Ascending aorta (tissue), 2 donors: ENCODE data around the gene GLRX. TPM values are rescaled to one million over a fixed set of nuclear protein-coding genes. Genes with fewer than 3 reads are reported as not detected.
A peak's percentile ranks its signal among the peaks of the same experiment; 100 is the strongest.

Experiments used
- DNase-seq, 2 donors: peaks; one replicate each; pipeline ENCODE4 v3.0.0-alpha.2; 2019; ENCODE audit warnings: low spot score in 2 of 2
- H3K27ac ChIP-seq, 2 donors: fragments of 200-600 bp; sonication (generic); one replicate each; pipeline ENCODE4 v1.5.1; 2016 to 2017; ENCODE audit warnings: mild to moderate bottlenecking in 1 of 2
- H3K27me3 ChIP-seq: fragments of 200-600 bp; sonication (generic); one replicate; pipeline ENCODE4 v1.5.1; 2017
- H3K36me3 ChIP-seq, 2 donors: fragments of 200-600 bp; sonication (generic); one replicate each; pipeline ENCODE4 v1.5.1; 2016
- H3K4me1 ChIP-seq, 2 donors: fragments of 200-600 bp; sonication (generic); one replicate each; pipeline ENCODE4 v1.5.1; 2016 to 2017; ENCODE audit warnings: mild to moderate bottlenecking in 1 of 2
- H3K4me3 ChIP-seq, 2 donors: fragments of 200-600 bp; sonication (generic); one replicate each; pipeline ENCODE4 v1.5.1; 2016 to 2017; ENCODE audit warnings: mild to moderate bottlenecking in 1 of 2
- H3K9me3 ChIP-seq, 2 donors: fragments of 200-600 bp; sonication (generic); one replicate each; pipeline ENCODE4 v1.5.1; 2016
- CTCF ChIP-seq, 3 experiments: fragments of 200-600 bp in 2 of 3; fragments of 450-650 bp in 1 of 3; sonication (generic) in 2 of 3; IDR thresholded peaks; one replicate each; pipeline ENCODE4 v1.5.1; 2016 to 2019; ENCODE audit warnings: antibody characterized with exemption in 3 of 3, mild to moderate bottlenecking in 1 of 3, moderate library complexity in 1 of 3
- intact Hi-C: fragments of 100-400 bp; cut with DNase I; formaldehyde crosslinking; loops from one replicate; pipeline ENCODE4 v1.15.1; 2023
- total RNA-seq: library from RNA; depleted of rRNA; stranded (reverse); fragments of >200 nt; gene quantifications from one replicate; pipeline ENCODE4 v1.1.0, GENCODE V29; 2016

Gene GLRX
- total RNA-seq, 1 donor from 2014 or later: 18.5 TPM

GRCh38 chr5:95783661-95784060 lies 38.9 kb downstream of the GLRX start:
- DNase-seq: no peak
- intact Hi-C loops: loop anchor here (5.0 kb wide), 3 partner anchors 121 to 559 kb away; partner anchors contain the start of gene RFESD
- H3K4me1 ChIP-seq: peaks cover 0 to 12% of the 10 kb centered on the region in 2 donors
- H3K27me3 ChIP-seq: no peaks in the 10 kb centered on the region
- H3K4me3 ChIP-seq: no peak overlapping the region
- H3K27ac ChIP-seq: no peak overlapping the region
- TF ChIP-seq CTCF (IDR thresholded peaks at IDR 0.05): no peak
- peaks cover 0 to 7% of the 10 kb centered on the region in 2 donors for H3K36me3 ChIP-seq
- H3K9me3 ChIP-seq: no peaks in the 10 kb centered on the region

GRCh38 chr5:95782181-95782580 lies 40.3 kb downstream of the GLRX start:
- Histone ChIP-seq H3K4me3 (no peak overlapping the region), H3K27me3 (no peaks in the 10 kb centered on the region), H3K9me3 (no peaks in the 10 kb centered on the region), H3K27ac (no peak overlapping the region), H3K36me3 (peaks cover 0 to 7% of the 10 kb centered on the region in 2 donors), H3K4me1 (peaks cover 0 to 12% of the 10 kb centered on the region in 2 donors)
- no peak for DNase-seq
- no peak for TF ChIP-seq CTCF (IDR thresholded peaks at IDR 0.05)
- intact Hi-C loops: loop anchor here (5.0 kb wide), 3 partner anchors 120 to 560 kb away; partner anchors contain the start of gene RFESD

GRCh38 chr5:95781101-95781583 lies 41.4 kb downstream of the GLRX start:
- TF ChIP-seq CTCF (IDR thresholded peaks at IDR 0.05): peak; percentile 87 to 89 (median 88)
- peak; percentile 32 to 92 for DNase-seq
- no peaks in the 10 kb centered on the region for H3K27me3 ChIP-seq
- peaks cover 0 to 7% of the 10 kb centered on the region in 2 donors for H3K36me3 ChIP-seq
- no peaks in the 10 kb centered on the region for H3K9me3 ChIP-seq
- no peak overlapping the region for H3K4me3 ChIP-seq
- intact Hi-C loops: loop anchor here (1.0 to 5.0 kb wide), 4 partner anchors 66 to 561 kb away; partner anchors contain the start of gene RFESD
- peak overlapping the region; percentile 54 to 73 for H3K27ac ChIP-seq
- H3K4me1 ChIP-seq: peaks cover 0 to 12% of the 10 kb centered on the region in 2 donors

- Histone ChIP-seq H3K27ac (peak overlapping the region; percentile 54 to 73), H3K27me3 (no peaks in the 10 kb centered on the region), H3K36me3 (peaks cover 0 to 7% of the 10 kb centered on the region in 2 donors), H3K4me3 (no peak overlapping the region), H3K4me1 (peaks cover 0 to 12% of the 10 kb centered on the region in 2 donors), H3K9me3 (no peaks in the 10 kb centered on the region)
- no peak for DNase-seq
- intact Hi-C loops: loop anchor here (5.0 kb wide), 3 partner anchors 118 to 562 kb away; partner anchors contain the start of gene RFESD
- no peak for TF ChIP-seq CTCF (IDR thresholded peaks at IDR 0.05)
These were observed 41.9 kb downstream of the GLRX start for GRCh38 chr5:95780597-95780996.

- intact Hi-C loops: loop anchor here (5.0 kb wide), 3 partner anchors 117 to 563 kb away; partner anchors contain the start of gene RFESD
- DNase-seq: no peak
- peaks cover 0 to 12% of the 10 kb centered on the region in 2 donors for H3K4me1 ChIP-seq
- peak overlapping the region; percentile 54 to 73 for H3K27ac ChIP-seq
- no peaks in the 10 kb centered on the region for H3K9me3 ChIP-seq
- TF ChIP-seq CTCF (IDR thresholded peaks at IDR 0.05): no peak
- no peaks in the 10 kb centered on the region for H3K27me3 ChIP-seq
- no peak overlapping the region for H3K4me3 ChIP-seq
- peaks cover 0 to under 1% of the 10 kb centered on the region in 2 donors for H3K36me3 ChIP-seq
These were observed 42.9 kb downstream of the GLRX start for GRCh38 chr5:95779611-95780010.
